ENCODE measurements around the gene AKAP6. TPM values are rescaled to one million over a fixed set of nuclear protein-coding genes. Genes with fewer than 3 reads are reported as not detected.

AKAP6 gene
- total and polyA plus RNA-seq, 2 of the 8 experiments (the other 6 are each of a cell fraction or from before 2014, with no cell fraction given), result 0.09 to 0.89 TPM

DNA sequence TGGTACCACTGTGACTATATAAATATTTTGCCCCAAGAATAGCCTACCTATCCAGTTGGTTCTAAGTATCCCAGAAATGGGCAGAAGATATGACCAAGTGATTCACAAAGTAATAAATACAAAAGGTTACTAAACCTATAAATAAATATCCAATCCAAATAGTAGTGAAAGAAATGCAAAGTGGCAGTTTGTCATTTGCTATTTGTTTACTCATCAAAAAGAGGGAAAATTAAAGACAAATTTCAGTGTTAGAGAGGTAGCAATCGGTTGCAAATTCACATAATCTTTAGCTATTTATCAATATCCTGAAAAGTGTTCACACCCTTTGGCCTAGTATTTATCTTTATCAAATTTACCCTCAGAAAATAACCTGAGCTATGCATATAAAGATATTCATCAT is 473.2 kb downstream of the AKAP6 start (continued):
- TF ChIP-seq KDM4A (IDR thresholded peaks at IDR 0.05; ENCODE audit: low read depth, low read length, severe bottlenecking), result no peak
- no peak for TF ChIP-seq POU5F1 (IDR thresholded peaks at IDR 0.05; ENCODE audit: low read depth, low read length)
